GM21717 (cell line): ENCODE data around the gene TRAPPC3L.
"Not testable (repeated sequence)": the region's sequence is repeated elsewhere in the genome, so short reads cannot be mapped to it uniquely, and the experiment has no call there.

Source experiments
- ATAC-seq: cut with Tn5 transposase; IDR thresholded peaks from one replicate; pipeline ENCODE4 v1.9.1; 2021; ENCODE audit warnings: mild to moderate bottlenecking, moderate library complexity; ENCODE audit not compliant: unreplicated experiment

Gene TRAPPC3L

GRCh38 chr6:116515141-116515540 lies 30.3 kb downstream of the TRAPPC3L start:
- no peak for ATAC-seq

GRCh38 chr6:116514111-116514510 lies 31.4 kb downstream of the TRAPPC3L start:
- no peak for ATAC-seq

- ATAC-seq = no peak
Observed at GRCh38 chr6:116513224-116513875, 32.1 kb downstream of the TRAPPC3L start.

- ATAC-seq = no peak
Observed at GRCh38 chr6:116512734-116513133, 32.8 kb downstream of the TRAPPC3L start.

GRCh38 chr6:116512111-116512559 lies 33.3 kb downstream of the TRAPPC3L start:
- peak; percentile 92 for ATAC-seq

- no peak for ATAC-seq
Observed at GRCh38 chr6:116511424-116512110, 33.9 kb downstream of the TRAPPC3L start, which contains the start of gene CALHM5. TSS of gene CALHM5 (plus strand) at chr6:116511639. CDS start at chr6:116511697, 58 bp downstream.

- no peak for ATAC-seq
Observed at GRCh38 chr6:116508527-116508926, 37.0 kb downstream of the TRAPPC3L start.

GRCh38 chr6:116507324-116507723 lies 38.2 kb downstream of the TRAPPC3L start:
- ATAC-seq = no peak

GRCh38 chr6:116500969-116501433 lies 44.5 kb downstream of the TRAPPC3L start:
- no peak for ATAC-seq

GRCh38 chr6:116497113-116497676 lies 48.3 kb downstream of the TRAPPC3L start:
- ATAC-seq = no peak

GRCh38 chr6:116495161-116495560 lies 50.3 kb downstream of the TRAPPC3L start:
- not testable (repeated sequence) for ATAC-seq

GRCh38 chr6:116492331-116493067 lies 53.0 kb downstream of the TRAPPC3L start:
- no peak for ATAC-seq

- ATAC-seq = no peak
Observed at GRCh38 chr6:116491610-116492330, 53.7 kb downstream of the TRAPPC3L start.

- ATAC-seq = no peak
Observed at GRCh38 chr6:116485559-116486184, 59.8 kb downstream of the TRAPPC3L start.

- no peak for ATAC-seq
Observed at GRCh38 chr6:116483616-116484015, 61.9 kb downstream of the TRAPPC3L start.

GRCh38 chr6:116482780-116483179 lies 62.7 kb downstream of the TRAPPC3L start:
- ATAC-seq = no peak

GRCh38 chr6:116476002-116476678 lies 69.3 kb downstream of the TRAPPC3L start:
- ATAC-seq = peak; percentile 100

- ATAC-seq = no peak
Observed at GRCh38 chr6:116475141-116475540, 70.3 kb downstream of the TRAPPC3L start.

- no peak for ATAC-seq
Observed at GRCh38 chr6:116472706-116473105, 72.8 kb downstream of the TRAPPC3L start.
